Cardiac muscle cell (in vitro differentiated cells and primary cell): ENCODE data around the gene ITIH2. TPM values are rescaled to one million over a fixed set of nuclear protein-coding genes. Genes with fewer than 3 reads are reported as not detected.

Source experiments
- DNase-seq, 2 donors: peaks; one replicate each; pipeline versions ENCODE4 v3.0.0 to v3.0.0-alpha.2; 2010 to 2017; ENCODE audit warnings: low read depth in 1 of 2, low spot score in 1 of 2
- H3K27ac ChIP-seq: fragments of 200-600 bp; sonication (generic); 2 replicates; pipeline ENCODE4 v1.5.1; 2016
- H3K27me3 ChIP-seq: fragments of 200-600 bp; sonication (generic); 2 replicates; pipeline ENCODE4 v1.6.0; 2016; ENCODE audit warnings: control low read depth
- H3K36me3 ChIP-seq: fragments of 200-600 bp; sonication (generic); 2 replicates; pipeline ENCODE4 v1.5.1; 2016; ENCODE audit warnings: control low read depth
- H3K4me1 ChIP-seq: fragments of 200-600 bp; sonication (generic); 2 replicates; pipeline ENCODE4 v1.8.1; 2017; ENCODE audit warnings: low read depth, mild to moderate bottlenecking, mixed run types
- H3K4me3 ChIP-seq: fragments of 200-600 bp; sonication (generic); 2 replicates; pipeline ENCODE4 v1.5.1; 2016; ENCODE audit warnings: mild to moderate bottlenecking
- H3K9me3 ChIP-seq: fragments of 200-600 bp; sonication (generic); 2 replicates; pipeline ENCODE4 v1.5.1; 2017; ENCODE audit warnings: low read depth, mild to moderate bottlenecking, control low read depth
- CTCF ChIP-seq: IDR thresholded peaks from 2 replicates; pipeline ENCODE4 v1.5.1; 2012; ENCODE audit warnings: low read depth, mild to moderate bottlenecking, low read length
- polyA plus RNA-seq: library from polyadenylated mRNA; unstranded; fragments of >200 nt; fragmentation: Nextera tagmentation; extraction: Ambion mirVana; gene quantifications from 2 replicates; pipeline ENCODE4 v1.2.1, GENCODE V29; 2016
- total RNA-seq: library from RNA; depleted of rRNA; stranded (reverse); fragments of >200 nt; gene quantifications from 2 replicates; pipeline ENCODE4 v1.2.3, GENCODE V29; 2016

Gene ITIH2
- total and polyA plus RNA-seq, 2 experiments from 2014 or later, result 0.09 TPM; not detected in 1

GRCh38 chr10:7718685-7719084 lies 15.6 kb downstream of the ITIH2 start:
- no peak overlapping the region for H3K27ac ChIP-seq
- no peaks in the 10 kb centered on the region for H3K4me1 ChIP-seq
- peaks cover 5% of the 10 kb centered on the region for H3K27me3 ChIP-seq
- TF ChIP-seq CTCF, result no peak
- DNase-seq, result no peak
- H3K9me3 ChIP-seq, result no peaks in the 10 kb centered on the region
- no peaks in the 10 kb centered on the region for H3K36me3 ChIP-seq
- H3K4me3 ChIP-seq, result no peak overlapping the region

GRCh38 chr10:7720478-7720877 lies 17.4 kb downstream of the ITIH2 start:
- DNase-seq, result no peak
- peaks cover 13% of the 10 kb centered on the region for H3K27me3 ChIP-seq
- TF ChIP-seq CTCF, result no peak
- H3K4me3 ChIP-seq, result no peak overlapping the region
- no peaks in the 10 kb centered on the region for H3K4me1 ChIP-seq
- H3K9me3 ChIP-seq, result no peaks in the 10 kb centered on the region
- no peaks in the 10 kb centered on the region for H3K36me3 ChIP-seq
- no peak overlapping the region for H3K27ac ChIP-seq

GRCh38 chr10:7722927-7723529 lies 19.9 kb downstream of the ITIH2 start:
- Histone ChIP-seq H3K27ac (no peak overlapping the region), H3K36me3 (no peaks in the 10 kb centered on the region), H3K4me1 (no peaks in the 10 kb centered on the region), H3K27me3 (peaks cover 38% of the 10 kb centered on the region), H3K9me3 (no peaks in the 10 kb centered on the region), H3K4me3 (no peak overlapping the region)
- no peak for DNase-seq
- TF ChIP-seq CTCF, result no peak

GRCh38 chr10:7734821-7735220 lies 31.7 kb downstream of the ITIH2 start:
- DNase-seq, result no peak
- Histone ChIP-seq H3K27me3 (no peaks in the 10 kb centered on the region), H3K9me3 (no peaks in the 10 kb centered on the region), H3K27ac (no peak overlapping the region), H3K4me3 (no peak overlapping the region), H3K36me3 (no peaks in the 10 kb centered on the region), H3K4me1 (no peaks in the 10 kb centered on the region)
- no peak for TF ChIP-seq CTCF

- H3K27me3 ChIP-seq, result no peaks in the 10 kb centered on the region
- no peaks in the 10 kb centered on the region for H3K9me3 ChIP-seq
Measured at GRCh38 chr10:7738536-7739407, 35.7 kb downstream of the ITIH2 start.

More at GRCh38 chr10:7738536-7739407, 35.7 kb downstream of the ITIH2 start:
- H3K27ac ChIP-seq, result no peak overlapping the region
- H3K4me1 ChIP-seq, result no peaks in the 10 kb centered on the region
- no peak for DNase-seq
- TF ChIP-seq CTCF, result no peak
- H3K4me3 ChIP-seq, result no peak overlapping the region
- H3K36me3 ChIP-seq, result no peaks in the 10 kb centered on the region
